GM18507 (cell line): ENCODE measurements around the gene STK35.

ENCODE experiments used
- DNase-seq: peaks from one replicate; pipeline ENCODE4 v3.0.0; 2011; ENCODE audit warnings: low read depth; ENCODE audit not compliant: insufficient read length; ENCODE audit errors: extremely low spot score
- FAIRE-seq: peaks from 2 replicates; lab custom pipeline; 2011; peaks lifted over from hg19 to GRCh38; lab: Jason Lieb, UNC

The STK35 gene

GRCh38 chr20:2101057-2101864 is at the start of gene STK35:
Gene STK35, plus strand, starts transcription at chr20:2101827. Its CDS starts 55 bp downstream, at chr20:2101882.
- DNase-seq (peak; percentile 69), FAIRE-seq (peak; percentile 64)

GRCh38 chr20:2051946-2052345 is 49.7 kb upstream of the STK35 start:
- FAIRE-seq: no peak

DNA sequence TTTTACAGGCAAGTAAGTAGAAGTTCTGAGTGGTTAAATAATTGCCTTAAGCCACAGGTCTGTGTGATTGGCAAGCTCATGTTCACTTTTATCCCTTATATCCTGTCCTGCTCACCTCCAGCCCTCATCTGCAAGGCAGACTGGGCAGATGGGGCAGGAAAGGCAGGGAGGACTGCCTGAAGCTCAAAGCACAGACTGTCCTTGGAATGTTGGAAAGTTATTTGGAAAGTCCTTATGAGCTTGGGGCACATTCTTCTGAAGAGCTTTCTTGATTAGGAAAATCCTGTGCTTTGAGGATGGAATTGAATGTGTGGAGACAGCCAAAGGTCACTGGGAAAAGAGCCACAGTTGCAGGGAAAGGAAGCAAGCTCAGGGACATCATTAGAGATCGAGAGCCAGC is 48.9 kb upstream of the STK35 start:
- DNase-seq (no peak), FAIRE-seq (no peak)

More at GRCh38 chr20:2051946-2052345, 49.7 kb upstream of the STK35 start:
- no peak for DNase-seq

DNA sequence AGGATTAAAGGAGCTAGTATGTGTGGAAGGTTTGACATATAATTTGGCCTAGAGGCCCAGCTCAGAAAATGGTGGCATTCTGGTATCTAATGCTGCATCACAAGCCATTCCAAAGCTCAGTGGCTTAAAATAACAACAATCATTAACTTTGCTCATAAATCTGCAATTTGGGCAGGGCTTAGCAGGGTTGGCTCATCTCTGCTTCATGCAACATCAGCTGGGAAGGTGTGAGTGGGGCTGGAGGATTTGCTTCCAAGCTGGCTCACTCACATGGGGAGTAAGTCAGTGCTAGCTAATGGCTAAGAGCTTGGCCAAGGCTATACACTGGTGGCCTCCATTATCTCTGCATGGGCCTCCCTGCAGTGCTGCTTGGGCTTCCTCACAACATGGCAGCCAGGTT is 48.0 kb upstream of the STK35 start:
- DNase-seq (no peak), FAIRE-seq (no peak)

- FAIRE-seq: no peak
- no peak for DNase-seq
These were observed 46.7 kb upstream of the STK35 start for GRCh38 chr20:2054911-2055310.

DNA sequence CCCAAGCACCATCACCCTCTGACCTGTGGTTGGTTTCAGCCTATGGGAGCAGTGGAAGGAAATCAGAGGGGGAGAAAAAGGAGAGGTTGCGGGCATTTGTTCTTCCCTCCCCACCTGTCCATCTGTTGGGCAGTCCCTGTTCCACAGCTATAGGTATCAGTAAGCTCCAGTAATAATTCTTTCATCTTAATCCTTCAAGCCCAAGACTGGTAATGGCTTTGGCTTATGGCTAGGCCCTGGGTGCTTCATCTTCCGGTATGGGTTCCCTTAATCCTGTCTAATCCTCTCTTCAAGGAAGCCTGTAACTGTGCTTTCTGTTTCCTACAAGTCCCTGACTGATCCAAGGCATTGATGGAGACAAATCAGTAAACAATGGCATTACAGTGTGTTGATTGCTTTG is 42.2 kb upstream of the STK35 start:
- no peak for FAIRE-seq

DNA sequence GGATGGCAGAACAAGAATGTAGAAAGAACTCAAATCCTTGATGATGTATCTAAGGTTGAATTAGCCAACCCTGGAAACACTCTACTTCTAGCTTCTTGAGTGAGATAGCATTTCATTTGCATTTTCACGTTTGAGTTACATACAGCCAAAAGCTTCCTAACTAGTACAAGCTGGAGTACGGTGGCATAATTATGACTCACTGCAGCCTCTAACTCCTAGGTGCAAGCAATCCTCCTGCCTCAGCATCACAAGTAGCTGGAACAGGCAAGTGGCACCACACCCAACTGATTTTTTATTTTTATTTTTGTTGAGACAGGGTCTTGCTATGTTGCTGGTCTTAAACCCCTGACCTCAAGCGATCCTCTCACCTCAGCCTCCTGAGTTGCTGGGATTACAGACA is 36.5 kb upstream of the STK35 start:
- DNase-seq (no peak), FAIRE-seq (no peak)

More for the DNA sequence above, 42.2 kb upstream of the STK35 start:
- DNase-seq: no peak

DNA sequence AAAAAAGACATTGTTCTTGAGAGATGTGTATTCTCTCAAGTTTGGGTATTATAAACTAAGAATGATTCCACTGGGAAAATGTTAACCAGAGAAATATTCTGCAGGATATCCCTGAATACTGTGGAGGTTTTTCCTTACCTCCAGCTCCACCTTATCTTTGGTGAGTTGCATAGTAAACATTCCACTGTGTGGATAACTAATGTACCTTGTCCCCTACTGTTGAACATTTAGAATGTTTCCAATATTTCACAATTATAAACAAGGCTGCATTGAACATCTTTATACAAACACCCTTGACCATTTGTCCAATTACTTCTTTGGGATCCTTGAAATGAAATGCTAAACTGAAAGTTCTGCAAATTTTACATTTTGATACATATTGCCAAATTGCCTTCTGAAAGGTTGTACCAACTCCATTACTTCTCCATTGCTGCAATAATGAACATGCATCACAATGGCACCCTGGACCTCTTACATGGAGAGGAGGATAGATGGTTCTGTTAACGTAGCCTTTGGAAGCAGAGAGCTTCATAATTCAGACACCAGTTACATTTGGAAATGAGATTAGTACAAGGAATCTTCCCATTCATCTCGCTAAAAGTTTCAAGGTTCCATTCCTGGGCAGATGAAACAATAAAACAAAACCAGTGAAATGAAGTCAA is 35.0 kb upstream of the STK35 start:
- FAIRE-seq: no peak
- no peak for DNase-seq

GRCh38 chr20:2080532-2081224 is 20.9 kb upstream of the STK35 start:
- FAIRE-seq (no peak), DNase-seq (no peak)

GRCh38 chr20:2084703-2085102 is 16.9 kb upstream of the STK35 start:
- FAIRE-seq: no peak

GRCh38 chr20:2086177-2086979 is 15.2 kb upstream of the STK35 start:
- DNase-seq: no peak
- no peak for FAIRE-seq

More at GRCh38 chr20:2084703-2085102, 16.9 kb upstream of the STK35 start:
- no peak for DNase-seq

- DNase-seq (no peak), FAIRE-seq (no peak)
These were observed 14.6 kb upstream of the STK35 start for GRCh38 chr20:2086980-2087377.

- DNase-seq (no peak), FAIRE-seq (no peak)
These were observed 12.7 kb upstream of the STK35 start for GRCh38 chr20:2088891-2089290.

DNA sequence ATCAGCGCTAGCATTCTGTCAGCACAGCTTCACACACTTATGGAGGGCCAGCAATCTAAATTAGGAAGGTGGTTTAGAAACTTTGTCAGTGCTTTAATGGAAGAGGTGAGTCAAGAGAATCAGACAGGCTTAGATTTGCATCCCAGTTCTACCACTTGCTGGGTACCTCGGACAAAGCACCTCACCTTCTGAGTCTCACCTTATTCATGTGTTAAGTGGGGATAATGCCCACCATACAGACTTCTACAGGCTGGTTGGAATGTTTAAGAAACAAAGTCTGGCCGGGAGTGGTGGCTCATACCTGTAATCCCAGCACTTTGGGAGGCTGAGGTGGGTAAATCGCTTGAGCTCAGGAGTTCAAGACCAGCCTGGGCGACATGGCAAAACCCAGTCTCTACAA is 12.2 kb upstream of the STK35 start:
- no peak for FAIRE-seq
- DNase-seq: no peak

DNA sequence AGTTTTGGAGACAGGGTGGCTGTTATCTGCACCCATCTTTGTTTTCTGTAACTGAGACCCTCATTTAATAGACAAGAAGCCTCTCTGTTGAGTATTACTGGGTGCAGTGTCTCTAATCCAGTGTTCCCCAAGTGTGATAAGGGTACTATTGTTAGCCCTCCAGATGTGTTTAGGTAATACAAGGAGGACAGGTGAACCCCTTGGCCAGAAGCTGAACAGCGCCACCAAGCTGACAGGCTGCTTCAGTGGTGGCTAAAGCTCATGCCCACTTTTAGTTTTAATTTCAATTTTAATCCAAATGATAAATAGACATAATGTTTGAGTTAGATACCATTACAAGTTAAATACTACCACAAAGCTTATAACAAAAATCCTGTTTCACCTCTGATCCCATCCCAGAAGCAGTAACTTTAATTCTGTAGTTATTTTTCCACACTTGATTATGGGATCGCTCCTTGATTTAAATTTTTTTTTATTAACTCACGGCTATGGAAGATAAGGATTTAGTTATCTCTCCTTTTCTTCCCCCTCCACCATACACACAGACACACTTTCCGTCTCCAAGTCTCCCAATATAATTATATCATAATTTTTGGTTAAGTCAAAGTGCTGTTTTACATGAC is 8.4 kb upstream of the STK35 start:
- FAIRE-seq (peak; percentile 54), DNase-seq (no peak)

DNA sequence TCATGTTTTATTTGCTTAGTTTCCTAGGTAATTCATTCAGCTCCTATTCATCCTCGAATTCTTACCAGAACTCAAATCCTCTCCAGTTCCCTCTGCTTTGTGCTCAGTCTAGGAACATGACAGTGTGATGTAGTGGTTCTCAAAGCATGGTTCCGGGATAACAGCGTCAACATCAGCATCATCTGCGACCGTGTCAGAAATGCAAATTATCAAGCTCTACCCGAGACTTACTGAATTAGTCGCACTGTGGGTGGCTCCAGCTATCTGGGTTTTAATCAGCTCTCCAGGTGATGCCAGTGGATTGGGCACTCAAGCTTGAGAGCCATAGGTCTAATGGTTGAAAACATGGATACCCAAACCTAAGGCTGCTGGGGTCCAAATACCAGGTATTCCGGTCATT is 7.7 kb upstream of the STK35 start:
- no peak for DNase-seq
- no peak for FAIRE-seq

DNA sequence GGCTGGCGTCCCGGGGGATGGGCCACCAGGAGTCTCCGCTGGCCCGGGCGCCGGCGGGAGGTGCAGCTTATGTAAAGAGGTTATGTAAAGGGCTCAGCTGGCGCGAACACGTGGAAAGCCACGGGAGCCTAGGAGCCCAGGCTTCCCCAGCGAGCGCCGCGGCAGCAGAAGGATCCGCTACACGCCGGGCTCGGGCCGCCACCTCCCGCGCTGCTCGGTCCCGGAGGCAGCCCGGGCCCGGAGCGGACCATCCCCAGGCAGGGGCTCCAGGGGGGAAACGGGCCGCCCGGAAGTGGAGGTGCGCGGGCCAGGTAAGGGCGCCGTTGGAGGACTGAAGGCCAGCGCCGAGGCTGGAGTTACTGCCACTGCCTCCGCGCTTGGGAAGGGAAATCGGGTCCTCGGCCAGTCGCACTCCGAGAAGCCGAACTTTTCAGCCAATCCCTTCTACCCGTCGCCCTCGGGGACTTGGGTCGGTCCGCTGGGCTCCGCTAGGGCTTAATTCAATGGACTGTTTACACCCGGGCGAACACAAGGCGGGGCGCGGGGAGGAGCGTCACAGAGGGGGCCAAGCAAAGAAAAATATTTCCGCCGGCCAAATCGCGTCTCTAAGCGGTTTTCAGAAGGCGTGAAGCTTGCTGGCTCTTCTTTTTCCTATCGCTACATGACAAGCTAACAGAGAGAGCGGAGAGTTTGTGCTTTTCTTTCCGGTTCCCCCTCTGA is 398 bp downstream of the STK35 start:
- FAIRE-seq: no peak

GRCh38 chr20:2102585-2103460 is 1.2 kb downstream of the STK35 start:
- FAIRE-seq (peak; percentile 84), DNase-seq (peak; percentile 90)

More for the DNA sequence above, 398 bp downstream of the STK35 start:
- peak; percentile 83 for DNase-seq
